GM12864 (cell line): ENCODE results near the gene CTRB2.

Source experiments
- DNase-seq: peaks from one replicate; pipeline ENCODE4 v3.0.0-alpha.2; 2011; ENCODE audit warnings: low read depth
- H3K4me3 ChIP-seq: 2 replicates; pipeline ENCODE4 v1.5.1; 2011; ENCODE audit warnings: mild to moderate bottlenecking, low read depth, low read length, control low read depth
- CTCF ChIP-seq: IDR thresholded peaks from 2 replicates; pipeline ENCODE4 v1.5.1; 2011; ENCODE audit warnings: low read depth, mild to moderate bottlenecking, moderate library complexity, low read length, control low read depth, inconsistent platforms; ENCODE audit errors: missing control alignments

Gene CTRB2

GRCh38 chr16:75188832-75189477 lies 18.0 kb downstream of the CTRB2 start:
- TF ChIP-seq CTCF = no peak
- DNase-seq = no peak

GRCh38 chr16:75181630-75182029 lies 25.3 kb downstream of the CTRB2 start:
- no peak for TF ChIP-seq CTCF
- no peak for DNase-seq
- H3K4me3 ChIP-seq = no peak overlapping the region

More at GRCh38 chr16:75188832-75189477, 18.0 kb downstream of the CTRB2 start:
- H3K4me3 ChIP-seq = no peak overlapping the region

GRCh38 chr16:75179208-75179607 lies 27.8 kb downstream of the CTRB2 start:
- TF ChIP-seq CTCF = no peak
- DNase-seq = no peak
- H3K4me3 ChIP-seq = no peak overlapping the region

GRCh38 chr16:75176926-75177325 lies 30.0 kb downstream of the CTRB2 start:
- DNase-seq = no peak
- H3K4me3 ChIP-seq = no peak overlapping the region
- no peak for TF ChIP-seq CTCF

- H3K4me3 ChIP-seq = no peak overlapping the region
- DNase-seq = no peak
- no peak for TF ChIP-seq CTCF
These were observed 31.9 kb downstream of the CTRB2 start for GRCh38 chr16:75175074-75175473.

GRCh38 chr16:75172578-75172977 lies 34.4 kb downstream of the CTRB2 start:
- DNase-seq = no peak
- TF ChIP-seq CTCF = no peak
- no peak overlapping the region for H3K4me3 ChIP-seq

- DNase-seq = no peak
- TF ChIP-seq CTCF = no peak
- no peak overlapping the region for H3K4me3 ChIP-seq
These were observed 37.0 kb downstream of the CTRB2 start for GRCh38 chr16:75169899-75170405.
